Measurements from ENCODE around the gene TSHR. TPM values are rescaled to one million over a fixed set of nuclear protein-coding genes. Genes with fewer than 3 reads are reported as not detected.

Gene TSHR
- total and polyA plus RNA-seq, 2 of the 13 experiments (the other 11 are each of a cell fraction or from before 2014, with no cell fraction given): not detected

DNA sequence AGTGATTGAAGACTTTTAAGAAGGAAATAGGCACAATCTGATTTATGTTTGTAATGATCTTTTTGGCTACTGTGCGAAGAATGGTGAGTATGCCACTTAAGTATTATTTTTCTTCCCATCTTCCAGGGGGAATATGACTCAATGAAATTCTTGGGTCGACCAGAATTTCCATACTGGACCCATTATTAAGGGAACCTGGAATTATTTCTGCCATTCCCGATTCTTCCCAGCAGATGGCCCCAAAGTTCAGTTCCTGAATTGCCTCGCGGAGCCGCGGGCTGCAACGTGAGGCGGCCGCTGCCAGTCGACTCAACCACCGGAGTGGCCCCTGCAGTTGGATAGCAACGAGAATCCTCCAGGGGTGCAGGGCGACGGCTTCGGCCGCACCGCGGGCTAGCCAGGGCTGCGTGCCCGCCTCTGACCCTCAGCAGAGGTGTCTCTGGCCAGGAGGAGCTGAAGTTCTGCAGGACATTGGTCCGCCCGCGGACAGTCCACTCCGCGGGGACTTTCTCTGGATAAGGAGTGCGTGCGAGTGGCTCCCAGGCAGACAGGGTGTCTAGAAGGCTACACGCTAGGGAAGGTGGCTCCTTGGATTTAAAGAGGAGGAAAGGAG is 628 bp upstream of the TSHR start (continued):
- no peak for TF ChIP-seq ZNF232 (CRISPR knock-in tag; IDR thresholded peaks at IDR 0.05; ENCODE audit: borderline replicate concordance)
- TF ChIP-seq NFKB2 (CRISPR knock-in tag; IDR thresholded peaks at IDR 0.05; ENCODE audit: borderline replicate concordance): 0 out of 2 replicates have a peak, but pooled peaks have one; percentile 30
- TF ChIP-seq, protein P1, sequence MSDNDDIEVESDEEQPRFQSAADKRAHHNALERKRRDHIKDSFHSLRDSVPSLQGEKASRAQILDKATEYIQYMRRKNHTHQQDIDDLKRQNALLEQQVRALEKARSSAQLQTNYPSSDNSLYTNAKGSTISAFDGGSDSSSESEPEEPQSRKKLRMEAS (IDR thresholded peaks at IDR 0.05): peak; percentile 45
- TF ChIP-seq PCBP1 (IDR thresholded peaks at IDR 0.05; ENCODE audit: borderline replicate concordance, low read depth, low read length): no peak
- no peak for TF ChIP-seq ZBTB38 (CRISPR knock-in tag; IDR thresholded peaks at IDR 0.05)
- TF ChIP-seq HHEX (CRISPR knock-in tag; IDR thresholded peaks at IDR 0.05): no peak
- TF ChIP-seq KDM6A (CRISPR knock-in tag; IDR thresholded peaks at IDR 0.05; ENCODE audit: low read depth): no peak
- TF ChIP-seq ZNF672 (CRISPR knock-in tag; IDR thresholded peaks at IDR 0.05): no peak
- TF ChIP-seq U2AF1 (optimal IDR thresholded peaks at IDR 0.05; ENCODE audit: low read depth, low read length): no peak
- TF ChIP-seq MTA3 (CRISPR knock-in tag; IDR thresholded peaks at IDR 0.05): no peak
- TF ChIP-seq PHB2 (IDR thresholded peaks at IDR 0.05; ENCODE audit: partially characterized antibody): no peak
- peak; percentile 66 for TF ChIP-seq SMC3 (IDR thresholded peaks at IDR 0.05; ENCODE audit: low read length)
- TF ChIP-seq ZBTB14 (CRISPR knock-in tag; IDR thresholded peaks at IDR 0.05): no peak
- TF ChIP-seq, protein P2, sequence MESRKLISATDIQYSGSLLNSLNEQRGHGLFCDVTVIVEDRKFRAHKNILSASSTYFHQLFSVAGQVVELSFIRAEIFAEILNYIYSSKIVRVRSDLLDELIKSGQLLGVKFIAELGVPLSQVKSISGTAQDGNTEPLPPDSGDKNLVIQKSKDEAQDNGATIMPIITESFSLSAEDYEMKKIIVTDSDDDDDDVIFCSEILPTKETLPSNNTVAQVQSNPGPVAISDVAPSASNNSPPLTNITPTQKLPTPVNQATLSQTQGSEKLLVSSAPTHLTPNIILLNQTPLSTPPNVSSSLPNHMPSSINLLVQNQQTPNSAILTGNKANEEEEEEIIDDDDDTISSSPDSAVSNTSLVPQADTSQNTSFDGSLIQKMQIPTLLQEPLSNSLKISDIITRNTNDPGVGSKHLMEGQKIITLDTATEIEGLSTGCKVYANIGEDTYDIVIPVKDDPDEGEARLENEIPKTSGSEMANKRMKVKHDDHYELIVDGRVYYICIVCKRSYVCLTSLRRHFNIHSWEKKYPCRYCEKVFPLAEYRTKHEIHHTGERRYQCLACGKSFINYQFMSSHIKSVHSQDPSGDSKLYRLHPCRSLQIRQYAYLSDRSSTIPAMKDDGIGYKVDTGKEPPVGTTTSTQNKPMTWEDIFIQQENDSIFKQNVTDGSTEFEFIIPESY (CRISPR knock-in tag; IDR thresholded peaks at IDR 0.05): no peak
- TF ChIP-seq ZSCAN29 (CRISPR knock-in tag; conservative IDR thresholded peaks at IDR 0.05): no peak
- TF ChIP-seq ZNF431 (CRISPR knock-in tag; IDR thresholded peaks at IDR 0.05; ENCODE audit: borderline replicate concordance, low read depth): no peak
- TF ChIP-seq BRD4 (CRISPR knock-in tag; IDR thresholded peaks at IDR 0.05): no peak
- 0 out of 2 replicates have a peak, but pooled peaks have one; percentile 36 for TF ChIP-seq MXD4 (CRISPR knock-in tag; IDR thresholded peaks at IDR 0.05)
- TF ChIP-seq FOSL2 (CRISPR knock-in tag; IDR thresholded peaks at IDR 0.05): peak; percentile 24; the same call in 1 of the 2 replicates
- TF ChIP-seq SP1 (IDR thresholded peaks at IDR 0.05): no peak
- no peak for TF ChIP-seq SP1 (CRISPR knock-in tag; IDR thresholded peaks at IDR 0.05)
- no peak for TF ChIP-seq THAP9 (CRISPR knock-in tag; IDR thresholded peaks at IDR 0.05; ENCODE audit: borderline replicate concordance)
- no peak for TF ChIP-seq MAFK (conservative IDR thresholded peaks at IDR 0.05 in 1 of 2, IDR thresholded peaks at IDR 0.05 in 1 of 2; ENCODE audit: low read length in 2 of 2)
- TF ChIP-seq TBL1XR1 (IDR thresholded peaks at IDR 0.05; ENCODE audit: borderline replicate concordance, low read length, partially characterized antibody): no peak
- no peak for TF ChIP-seq ZMYM2 (CRISPR knock-in tag; IDR thresholded peaks at IDR 0.05)
- TF ChIP-seq, protein P3, sequence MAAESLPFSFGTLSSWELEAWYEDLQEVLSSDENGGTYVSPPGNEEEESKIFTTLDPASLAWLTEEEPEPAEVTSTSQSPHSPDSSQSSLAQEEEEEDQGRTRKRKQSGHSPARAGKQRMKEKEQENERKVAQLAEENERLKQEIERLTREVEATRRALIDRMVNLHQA (CRISPR knock-in tag; IDR thresholded peaks at IDR 0.05): no peak

Measured in HepG2 (cell line).